ENCODE measurements around the gene SLC16A4.
"Not testable (repeated sequence)": the region's sequence is repeated elsewhere in the genome, so short reads cannot be mapped to it uniquely, and the experiment has no call there.

The SLC16A4 gene

DNA sequence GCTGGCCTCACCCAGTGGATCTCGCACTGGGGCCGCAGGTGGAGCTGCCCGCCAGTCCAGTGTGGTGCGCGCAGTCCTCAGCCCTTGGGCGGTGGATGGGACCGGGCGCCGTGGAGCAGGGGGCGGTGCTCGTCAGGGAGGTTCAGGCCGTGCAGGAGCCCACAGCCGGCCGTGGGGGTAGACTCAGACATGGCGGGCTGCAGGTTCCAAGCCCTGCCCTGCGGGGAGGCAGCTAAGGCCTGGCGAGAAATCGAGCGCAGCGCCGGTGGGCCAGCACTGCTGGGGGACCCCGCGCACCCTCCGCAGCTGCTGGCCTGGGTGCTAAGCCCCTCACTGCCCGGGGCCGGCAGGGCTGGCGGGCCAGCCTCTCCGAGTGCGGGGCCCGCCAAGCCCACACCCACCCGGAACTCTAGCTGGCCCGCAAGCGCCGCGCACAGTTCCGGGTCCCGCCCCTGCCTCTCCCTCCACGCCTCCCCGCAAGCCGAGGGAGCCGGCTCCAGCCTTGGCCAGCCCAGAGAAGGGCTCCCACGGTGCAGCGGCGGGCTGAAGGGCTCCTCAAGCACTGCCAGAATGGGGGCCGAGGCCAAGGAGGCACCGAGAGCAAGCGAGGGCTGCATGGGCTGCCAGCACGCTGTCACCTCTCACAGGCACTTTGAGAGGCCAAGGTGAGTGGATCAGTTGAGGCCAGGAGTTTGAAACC lies 5.6 kb upstream of the SLC16A4 start:
- H3K4me1 ChIP-seq; H3K27me3 ChIP-seq (ENCODE audit: low read depth); DNase-seq (ENCODE audit: low spot score in 2 of 2); H3K4me3 ChIP-seq; in situ Hi-C loops (cut with MboI; ENCODE audit: low sequenced_read_pairs); H3K9me3 ChIP-seq: not testable (repeated sequence)
- peaks cover 20% of the 10 kb centered on the region for H3K36me3 ChIP-seq (replicated peaks)

DNA sequence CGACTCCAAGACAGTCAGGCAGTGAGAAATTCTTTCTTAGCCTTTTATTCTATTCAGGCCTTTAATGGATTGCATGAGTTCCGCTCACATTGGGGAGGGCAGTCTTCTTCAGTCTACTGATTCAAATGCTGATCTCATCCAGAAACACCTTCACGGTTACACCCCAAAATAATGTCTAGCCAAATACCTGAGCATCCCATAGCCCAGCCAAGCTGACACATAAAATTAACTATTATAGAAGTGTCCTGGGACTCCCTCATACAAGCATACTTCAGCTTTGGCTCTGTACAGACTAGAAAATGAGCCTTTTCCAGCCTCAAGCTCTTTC lies 3.6 kb upstream of the SLC16A4 start:
- Histone ChIP-seq H3K4me3 (no peak overlapping the region), H3K36me3 (replicated peaks) (peaks cover 8% of the 10 kb centered on the region), H3K9me3 (no peaks in the 10 kb centered on the region), H3K4me1 (no peaks in the 10 kb centered on the region), H3K27me3 (ENCODE audit: low read depth) (no peaks in the 10 kb centered on the region)
- in situ Hi-C loops (cut with MboI; ENCODE audit: low sequenced_read_pairs): no loop called here
- no peak for DNase-seq (ENCODE audit: low spot score in 2 of 2)

DNA sequence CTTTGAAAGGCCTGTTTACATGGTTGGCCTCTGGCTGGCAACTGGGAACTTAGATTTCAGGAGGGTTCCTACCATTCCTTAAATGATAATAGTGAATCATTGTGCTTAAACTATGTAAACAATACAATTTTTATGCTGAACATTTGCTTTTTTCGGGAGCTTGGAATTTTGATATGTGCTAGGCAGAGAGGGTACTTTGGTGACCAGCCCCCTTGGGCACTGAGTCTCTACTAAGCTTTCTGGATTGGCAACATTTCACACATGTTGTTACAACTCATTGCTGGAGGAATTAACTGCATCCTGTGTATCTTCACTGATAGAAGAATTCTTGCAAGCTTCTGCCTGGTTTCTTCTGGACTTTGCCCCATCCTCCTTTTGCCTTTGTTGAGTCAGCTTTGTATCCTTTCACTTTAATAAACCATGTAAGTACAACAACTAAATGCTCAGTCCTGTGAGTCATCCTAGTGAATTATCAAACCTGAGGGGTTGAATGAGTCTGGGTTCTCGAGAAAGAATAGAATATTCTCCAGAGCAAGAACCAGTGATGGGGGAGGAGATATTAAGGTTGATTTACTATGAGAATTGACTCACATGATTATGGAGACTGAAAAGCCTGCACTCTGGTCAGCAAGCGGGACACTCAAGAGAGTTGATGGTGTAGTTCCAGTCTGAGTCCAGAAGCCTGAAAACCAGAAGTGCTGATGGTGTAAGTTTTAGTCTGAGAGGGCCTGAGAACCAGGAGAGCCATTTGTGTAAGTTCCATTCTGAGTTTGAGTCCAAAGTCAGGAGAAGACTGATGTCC lies 3.1 kb upstream of the SLC16A4 start:
- Histone ChIP-seq H3K9me3 (no peaks in the 10 kb centered on the region), H3K27me3 (ENCODE audit: low read depth) (no peaks in the 10 kb centered on the region), H3K36me3 (replicated peaks) (peaks cover 8% of the 10 kb centered on the region), H3K4me1 (no peaks in the 10 kb centered on the region), H3K4me3 (no peak overlapping the region)
- DNase-seq (ENCODE audit: low spot score in 2 of 2): no peak
- in situ Hi-C loops (cut with MboI; ENCODE audit: low sequenced_read_pairs): no loop called here

DNA sequence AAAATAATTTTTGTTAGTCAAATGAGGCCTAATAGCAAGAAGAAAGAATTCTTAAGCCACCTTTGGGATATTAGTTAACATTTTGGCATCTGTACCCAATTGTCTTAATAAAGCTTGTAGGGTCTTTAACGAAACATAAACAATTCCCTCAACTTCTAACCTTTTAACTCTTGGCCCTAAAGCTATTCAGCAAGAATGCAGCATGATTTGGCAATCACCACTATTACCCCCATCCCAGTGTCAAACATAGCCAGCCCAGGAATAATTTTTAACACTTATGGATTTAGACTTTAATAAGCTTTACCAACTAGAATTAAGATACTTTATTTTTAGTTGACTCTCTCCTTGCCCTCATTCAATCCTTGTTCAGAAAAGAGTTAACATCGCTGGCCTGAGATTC lies 2.5 kb upstream of the SLC16A4 start:
- no peaks in the 10 kb centered on the region for H3K27me3 ChIP-seq (ENCODE audit: low read depth)
- H3K36me3 ChIP-seq (replicated peaks): peaks cover 8% of the 10 kb centered on the region
- H3K4me3 ChIP-seq: no peak overlapping the region
- H3K9me3 ChIP-seq: no peaks in the 10 kb centered on the region
- no peaks in the 10 kb centered on the region for H3K4me1 ChIP-seq
- DNase-seq (ENCODE audit: low spot score in 2 of 2): no peak
- in situ Hi-C loops (cut with MboI; ENCODE audit: low sequenced_read_pairs): no loop called here

DNA sequence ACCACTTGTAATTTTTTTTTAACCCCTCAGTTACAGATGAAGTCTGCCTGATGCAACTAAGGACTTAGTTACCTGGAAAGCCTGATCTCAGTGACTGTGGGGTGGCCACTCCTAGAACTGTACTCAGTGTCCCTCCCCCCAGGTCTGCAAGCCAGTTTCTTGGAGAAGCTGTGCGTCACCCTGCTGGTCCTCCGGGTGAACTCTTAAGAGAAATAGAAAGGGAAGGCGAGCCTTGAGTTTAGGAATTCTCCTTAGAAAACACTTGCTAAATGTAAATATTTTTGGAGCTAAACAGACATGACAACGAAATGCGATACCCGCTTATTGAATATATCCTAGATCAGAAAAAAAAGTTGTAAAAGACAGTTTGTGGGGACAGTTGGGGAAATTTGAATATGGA lies 730 bp downstream of the SLC16A4 start:
- Histone ChIP-seq H3K9me3 (no peaks in the 10 kb centered on the region), H3K27me3 (ENCODE audit: low read depth) (no peaks in the 10 kb centered on the region), H3K4me3 (no peak overlapping the region), H3K4me1 (no peaks in the 10 kb centered on the region), H3K36me3 (replicated peaks) (peaks cover 5% of the 10 kb centered on the region)
- no peak for DNase-seq (ENCODE audit: low spot score in 2 of 2)
- in situ Hi-C loops (cut with MboI; ENCODE audit: low sequenced_read_pairs): no loop called here

DNA sequence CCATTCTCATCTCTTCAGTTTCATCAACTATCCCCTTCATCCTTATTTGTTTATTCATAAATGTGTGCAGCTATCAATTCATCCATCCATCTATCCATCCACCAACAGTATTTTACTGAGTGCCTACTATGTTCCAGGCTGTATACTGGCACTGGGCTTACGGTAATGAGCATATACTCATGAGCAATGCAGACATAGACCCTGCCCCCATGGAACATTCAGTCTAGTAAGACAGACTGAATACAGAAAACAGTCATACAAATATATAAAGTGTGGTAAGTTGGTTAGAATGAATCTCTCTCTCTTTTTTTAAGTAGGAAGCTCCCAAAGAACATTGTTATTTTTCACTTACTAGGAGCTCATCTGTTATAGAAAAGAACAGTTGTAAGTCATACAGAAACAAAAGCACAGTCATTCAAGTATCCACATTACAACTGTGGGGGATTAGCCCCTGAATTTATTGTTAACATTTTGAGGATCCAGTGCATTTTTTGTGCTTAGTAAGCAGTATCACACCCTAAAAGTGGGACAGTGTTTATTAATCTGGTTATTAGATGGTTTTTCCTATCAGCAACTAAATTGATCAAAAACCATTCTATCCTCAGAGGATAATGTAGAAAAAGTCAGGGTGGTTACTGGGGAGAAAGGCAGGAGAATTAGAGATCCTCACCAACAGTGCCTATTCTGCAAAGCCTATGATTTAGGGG lies 3.6 kb downstream of the SLC16A4 start:
- H3K36me3 ChIP-seq (replicated peaks): peaks cover 10% of the 10 kb centered on the region
- no peak for DNase-seq (ENCODE audit: low spot score in 2 of 2)
- in situ Hi-C loops (cut with MboI; ENCODE audit: low sequenced_read_pairs): no loop called here

DNA sequence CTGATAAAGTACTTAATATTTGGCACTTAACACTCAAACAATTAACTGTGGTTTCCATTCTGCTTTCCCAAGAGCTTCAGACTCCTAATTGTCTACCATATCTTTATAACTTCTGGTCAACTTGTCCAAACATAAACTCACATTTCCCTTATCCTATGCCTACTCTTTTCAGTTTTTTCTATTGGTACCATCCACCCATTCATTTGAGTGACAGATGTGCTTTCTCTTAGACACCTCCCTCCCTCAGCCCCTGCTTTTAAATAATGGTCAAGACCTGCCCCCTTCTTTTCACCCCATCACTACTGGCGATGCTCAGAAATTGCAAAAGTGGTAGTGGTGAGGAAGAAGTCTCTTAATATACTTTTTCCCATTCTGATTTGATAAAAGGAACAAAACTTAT lies 5.5 kb downstream of the SLC16A4 start:
- Histone ChIP-seq H3K4me1 (no peaks in the 10 kb centered on the region), H3K9me3 (no peaks in the 10 kb centered on the region), H3K4me3 (no peak overlapping the region), H3K27me3 (ENCODE audit: low read depth) (no peaks in the 10 kb centered on the region), H3K36me3 (replicated peaks) (peaks cover 10% of the 10 kb centered on the region)
- no peak for DNase-seq (ENCODE audit: low spot score in 2 of 2)
- in situ Hi-C loops (cut with MboI; ENCODE audit: low sequenced_read_pairs): no loop called here

More for the DNA sequence above, 3.6 kb downstream of the SLC16A4 start:
- H3K9me3 ChIP-seq: no peaks in the 10 kb centered on the region
- H3K4me3 ChIP-seq: no peak overlapping the region
- H3K27me3 ChIP-seq (ENCODE audit: low read depth): no peaks in the 10 kb centered on the region
- H3K4me1 ChIP-seq: no peaks in the 10 kb centered on the region

DNA sequence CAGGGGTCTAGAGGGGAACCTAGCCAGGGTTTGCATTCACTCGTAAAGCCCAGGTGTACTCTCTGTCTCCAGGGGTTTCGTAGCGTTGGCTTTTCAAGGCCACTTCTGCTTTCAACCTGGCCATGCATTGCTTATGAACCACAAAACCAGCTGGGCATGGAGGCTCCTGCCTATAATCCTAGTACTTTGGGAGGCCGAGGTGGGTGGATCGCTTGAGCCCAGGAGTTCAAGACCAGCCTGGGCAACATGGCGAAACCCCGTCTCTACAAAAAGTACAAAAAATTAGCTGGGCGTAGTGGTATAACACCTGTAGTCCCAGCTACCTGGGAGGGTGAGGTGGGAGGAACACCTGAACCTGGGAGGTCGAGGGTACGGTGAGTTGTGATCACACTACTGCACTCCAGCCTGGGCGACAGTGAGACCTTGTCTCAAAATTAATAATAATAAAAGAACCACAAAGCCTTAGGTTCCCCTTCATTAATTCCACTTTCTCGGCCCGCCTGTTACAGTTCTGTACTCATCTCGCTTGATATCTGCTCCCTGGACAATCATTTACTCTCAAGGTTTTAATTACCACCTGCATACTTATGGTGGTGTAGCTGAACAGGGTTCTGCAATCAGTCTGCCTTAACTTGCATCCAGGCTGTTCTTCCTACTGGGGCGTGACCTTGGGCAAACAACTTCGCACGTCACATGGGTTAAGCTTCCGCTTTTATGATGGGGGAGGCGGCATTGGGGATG lies 6.1 kb downstream of the SLC16A4 start:
- Histone ChIP-seq H3K36me3 (replicated peaks) (peaks cover 10% of the 10 kb centered on the region), H3K4me3 (no peak overlapping the region)

DNA sequence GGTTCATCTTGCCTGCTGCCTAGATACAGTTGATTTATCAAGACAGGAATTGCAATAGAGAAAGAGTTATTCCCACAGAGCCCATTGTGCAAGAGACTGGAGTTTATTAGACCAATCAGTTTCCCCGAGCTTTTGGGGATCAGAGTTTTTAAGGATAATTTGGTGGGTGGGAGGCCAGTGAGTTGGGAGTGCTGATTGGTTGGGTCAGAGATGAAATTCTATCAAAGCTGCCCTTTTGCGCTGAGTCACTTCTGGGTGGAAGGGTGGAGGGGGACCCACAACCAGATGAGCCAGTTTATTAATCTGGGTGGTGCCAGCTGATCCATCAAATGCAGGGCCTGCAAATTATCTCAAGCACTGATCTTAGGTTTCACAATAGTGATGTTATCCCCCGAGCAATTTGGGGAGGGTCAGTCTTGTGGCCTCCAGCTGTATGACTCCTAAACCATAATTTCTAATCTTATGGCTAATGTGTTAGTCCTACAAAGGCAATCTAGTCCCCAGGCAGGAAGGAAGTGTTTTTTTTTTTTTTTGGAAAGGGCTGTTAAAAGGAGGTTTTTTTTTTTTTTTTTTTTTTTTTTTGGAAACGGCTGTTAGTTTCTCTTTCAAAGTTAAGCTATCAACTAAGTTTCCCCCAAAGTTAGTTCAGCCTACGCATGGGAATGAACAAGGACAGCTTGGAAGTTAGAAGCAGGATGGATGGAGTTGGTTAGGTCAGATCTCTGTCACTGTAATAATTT lies 7.4 kb downstream of the SLC16A4 start:
- Histone ChIP-seq H3K27me3 (ENCODE audit: low read depth) (no peaks in the 10 kb centered on the region), H3K9me3 (no peaks in the 10 kb centered on the region), H3K4me1 (no peaks in the 10 kb centered on the region), H3K36me3 (replicated peaks) (peaks cover 14% of the 10 kb centered on the region), H3K4me3 (no peak overlapping the region)
- in situ Hi-C loops (cut with MboI; ENCODE audit: low sequenced_read_pairs): no loop called here
- no peak for DNase-seq (ENCODE audit: low spot score in 2 of 2)

More for the DNA sequence above, 6.1 kb downstream of the SLC16A4 start:
- no peaks in the 10 kb centered on the region for H3K27me3 ChIP-seq (ENCODE audit: low read depth)
- in situ Hi-C loops (cut with MboI; ENCODE audit: low sequenced_read_pairs): no loop called here
- H3K4me1 ChIP-seq: no peaks in the 10 kb centered on the region
- DNase-seq (ENCODE audit: low spot score in 2 of 2): no peak
- H3K9me3 ChIP-seq: no peaks in the 10 kb centered on the region

DNA sequence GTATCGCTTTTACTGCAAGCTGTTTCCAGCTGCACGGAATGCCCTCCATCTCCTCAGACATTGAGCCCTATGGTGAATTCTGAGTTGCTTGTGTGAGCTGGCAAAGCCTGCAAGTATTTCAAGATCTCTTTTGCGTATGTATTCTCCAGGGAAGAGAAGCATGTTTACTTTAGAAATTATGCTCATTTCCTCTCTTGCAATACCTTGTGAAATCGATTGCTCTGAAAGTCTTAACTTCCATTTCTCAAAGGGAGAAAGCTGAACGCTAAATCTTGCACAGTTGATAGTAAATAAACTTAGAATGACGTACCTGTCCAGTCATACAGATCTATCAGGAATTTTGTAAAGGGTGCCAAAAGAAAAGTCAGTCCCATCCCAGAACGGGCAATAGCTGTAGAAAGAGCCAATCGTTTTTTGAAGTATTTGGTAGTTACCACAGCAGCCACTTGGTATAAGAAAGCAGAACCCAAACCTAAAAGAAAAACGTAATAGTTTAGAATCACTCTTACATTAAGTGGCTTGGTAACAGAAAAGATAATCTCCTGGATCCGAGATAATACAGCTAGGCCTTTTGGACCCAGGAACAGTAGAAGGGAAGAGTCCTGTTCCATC lies 10.0 kb downstream of the SLC16A4 start:
- Histone ChIP-seq H3K36me3 (replicated peaks) (peaks cover 35% of the 10 kb centered on the region), H3K27me3 (ENCODE audit: low read depth) (no peaks in the 10 kb centered on the region), H3K9me3 (no peaks in the 10 kb centered on the region), H3K4me3 (no peak overlapping the region), H3K4me1 (no peaks in the 10 kb centered on the region)
- in situ Hi-C loops (cut with MboI; ENCODE audit: low sequenced_read_pairs): no loop called here
- DNase-seq (ENCODE audit: low spot score in 2 of 2): no peak

DNA sequence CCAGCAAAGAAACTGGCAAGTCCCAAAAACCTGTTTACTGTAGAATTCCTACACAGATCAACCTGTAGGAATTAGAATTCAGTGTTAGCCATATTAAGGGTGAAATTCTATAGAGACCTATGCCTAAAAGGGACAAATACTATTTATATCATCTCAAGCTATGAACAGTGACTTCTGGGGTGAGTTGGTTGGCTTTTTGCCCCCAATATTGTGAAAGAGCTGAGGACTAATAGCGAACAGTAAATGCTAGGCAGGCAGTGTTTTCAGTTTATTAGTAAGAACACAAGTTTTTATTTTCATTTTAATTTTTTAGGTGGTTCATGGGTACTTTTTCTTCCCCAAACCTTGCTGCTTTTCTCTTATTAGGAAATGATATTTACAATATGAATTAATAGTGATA lies 15.3 kb downstream of the SLC16A4 start:
- Histone ChIP-seq H3K27me3 (ENCODE audit: low read depth) (no peaks in the 10 kb centered on the region), H3K4me1 (no peaks in the 10 kb centered on the region), H3K36me3 (replicated peaks) (peaks cover 64% of the 10 kb centered on the region), H3K4me3 (no peak overlapping the region), H3K9me3 (no peaks in the 10 kb centered on the region)
- in situ Hi-C loops (cut with MboI; ENCODE audit: low sequenced_read_pairs): no loop called here
- no peak for DNase-seq (ENCODE audit: low spot score in 2 of 2)

DNA sequence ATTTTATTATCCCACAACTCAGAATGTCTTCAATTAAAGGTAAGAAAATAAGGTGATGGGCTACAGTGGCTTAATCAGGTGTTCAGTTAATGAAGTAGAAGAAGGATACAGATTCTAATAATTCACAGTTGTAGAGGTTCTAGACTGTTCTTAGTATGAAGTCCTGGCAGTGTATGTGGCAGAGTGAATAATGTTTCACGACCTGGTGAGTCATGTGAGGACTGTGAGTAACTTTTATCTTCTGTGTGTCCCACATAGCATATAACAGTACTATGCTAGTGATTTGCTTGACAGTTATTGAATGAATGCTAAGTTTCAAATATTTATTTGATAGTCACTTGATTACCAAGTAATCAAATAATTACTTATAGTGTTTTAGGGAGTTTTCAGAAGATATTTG lies 20.0 kb downstream of the SLC16A4 start:
- H3K4me3 ChIP-seq: no peak overlapping the region
- peaks cover 45% of the 10 kb centered on the region for H3K36me3 ChIP-seq (replicated peaks)
- DNase-seq (ENCODE audit: low spot score in 2 of 2): no peak
- no peaks in the 10 kb centered on the region for H3K27me3 ChIP-seq (ENCODE audit: low read depth)
- in situ Hi-C loops (cut with MboI; ENCODE audit: low sequenced_read_pairs): no loop called here
- H3K4me1 ChIP-seq: no peaks in the 10 kb centered on the region
- no peaks in the 10 kb centered on the region for H3K9me3 ChIP-seq

DNA sequence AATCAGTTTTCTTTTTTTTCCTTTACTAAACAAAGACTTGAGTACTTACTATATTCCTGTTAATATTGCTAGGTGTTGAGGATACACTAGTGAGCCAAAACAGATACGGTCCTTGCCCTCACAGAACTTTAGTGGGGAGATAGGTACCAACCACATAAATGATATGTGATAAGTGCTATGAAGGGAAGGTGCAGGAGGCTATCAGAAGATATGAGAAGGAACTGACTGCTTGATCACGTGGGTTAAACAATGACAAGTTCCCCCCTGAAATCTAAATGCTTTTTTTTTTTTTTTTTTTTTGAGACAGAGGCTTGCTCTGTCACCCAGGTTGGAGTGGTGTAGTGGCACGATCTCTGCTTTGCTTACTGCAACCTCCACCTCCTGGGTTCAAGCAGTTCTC lies 26.6 kb downstream of the SLC16A4 start:
- no peak for DNase-seq (ENCODE audit: low spot score in 2 of 2)
- H3K27me3 ChIP-seq (ENCODE audit: low read depth): no peaks in the 10 kb centered on the region
- no peaks in the 10 kb centered on the region for H3K9me3 ChIP-seq
- peaks cover 28% of the 10 kb centered on the region for H3K36me3 ChIP-seq (replicated peaks)
- in situ Hi-C loops (cut with MboI; ENCODE audit: low sequenced_read_pairs): no loop called here
- no peak overlapping the region for H3K4me3 ChIP-seq
- H3K4me1 ChIP-seq: no peaks in the 10 kb centered on the region; the same call in 1 of the 2 replicates

Measured in HAP-1 (cell line).